Measurements from ENCODE around the gene PIEZO1. TPM values are rescaled to one million over a fixed set of nuclear protein-coding genes. Genes with fewer than 3 reads are reported as not detected.

PIEZO1 gene
- total RNA-seq, 6 experiments from 2014 or later, result 238 to 293 (median 264) TPM

DNA sequence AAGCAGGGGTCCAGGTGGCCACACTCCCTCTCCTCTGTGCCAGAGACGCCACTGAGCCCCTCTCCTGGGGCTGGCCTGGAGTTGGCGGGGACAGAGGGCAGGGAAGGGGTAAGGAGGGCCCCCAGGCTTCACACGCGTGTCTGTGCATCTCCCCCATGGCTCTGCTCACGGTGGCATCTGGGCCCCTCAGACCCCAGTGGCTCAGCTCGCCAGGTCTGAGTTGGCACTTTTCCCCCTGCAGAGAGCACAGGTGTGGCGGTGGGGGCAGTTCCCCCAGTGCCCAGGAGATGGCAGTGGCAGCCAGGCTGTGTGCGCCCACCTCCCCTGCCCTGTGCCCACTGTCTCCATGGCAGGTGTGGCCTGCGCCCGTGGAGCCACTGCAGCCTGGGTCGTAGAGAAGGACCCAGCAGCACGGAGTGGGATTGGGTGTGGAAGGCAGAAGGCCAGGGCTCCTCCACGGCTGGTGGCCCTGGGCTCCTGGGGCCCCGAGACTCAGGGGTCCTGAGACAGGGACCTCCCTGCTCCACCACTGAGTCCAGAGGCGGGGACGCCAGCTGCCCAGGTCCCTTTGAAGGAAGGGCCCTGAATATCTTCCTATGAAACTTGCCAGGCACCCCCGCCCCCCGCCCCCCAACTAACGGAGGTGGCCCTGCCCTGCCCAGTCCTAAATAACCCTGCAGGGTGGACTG lies 31.0 kb upstream of the PIEZO1 start:
- Mint-ChIP-seq H3K27ac (no peak overlapping the region), H3K4me1 (ENCODE audit: low read depth) (0 out of 2 replicates have a peak, but pooled peaks cover under 1% of the 10 kb centered on the region), H3K36me3 (ENCODE audit: low read depth) (no peaks in the 10 kb centered on the region), H3K4me3 (no peak overlapping the region), H3K9me3 (no peaks in the 10 kb centered on the region), H3K27me3 (ENCODE audit: insufficient read depth) (peaks cover 4% of the 10 kb centered on the region)
- DNase-seq, result no peak
- TF ChIP-seq, protein P1, sequence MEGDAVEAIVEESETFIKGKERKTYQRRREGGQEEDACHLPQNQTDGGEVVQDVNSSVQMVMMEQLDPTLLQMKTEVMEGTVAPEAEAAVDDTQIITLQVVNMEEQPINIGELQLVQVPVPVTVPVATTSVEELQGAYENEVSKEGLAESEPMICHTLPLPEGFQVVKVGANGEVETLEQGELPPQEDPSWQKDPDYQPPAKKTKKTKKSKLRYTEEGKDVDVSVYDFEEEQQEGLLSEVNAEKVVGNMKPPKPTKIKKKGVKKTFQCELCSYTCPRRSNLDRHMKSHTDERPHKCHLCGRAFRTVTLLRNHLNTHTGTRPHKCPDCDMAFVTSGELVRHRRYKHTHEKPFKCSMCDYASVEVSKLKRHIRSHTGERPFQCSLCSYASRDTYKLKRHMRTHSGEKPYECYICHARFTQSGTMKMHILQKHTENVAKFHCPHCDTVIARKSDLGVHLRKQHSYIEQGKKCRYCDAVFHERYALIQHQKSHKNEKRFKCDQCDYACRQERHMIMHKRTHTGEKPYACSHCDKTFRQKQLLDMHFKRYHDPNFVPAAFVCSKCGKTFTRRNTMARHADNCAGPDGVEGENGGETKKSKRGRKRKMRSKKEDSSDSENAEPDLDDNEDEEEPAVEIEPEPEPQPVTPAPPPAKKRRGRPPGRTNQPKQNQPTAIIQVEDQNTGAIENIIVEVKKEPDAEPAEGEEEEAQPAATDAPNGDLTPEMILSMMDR (IDR thresholded peaks at IDR 0.05), result peak; percentile 84

DNA sequence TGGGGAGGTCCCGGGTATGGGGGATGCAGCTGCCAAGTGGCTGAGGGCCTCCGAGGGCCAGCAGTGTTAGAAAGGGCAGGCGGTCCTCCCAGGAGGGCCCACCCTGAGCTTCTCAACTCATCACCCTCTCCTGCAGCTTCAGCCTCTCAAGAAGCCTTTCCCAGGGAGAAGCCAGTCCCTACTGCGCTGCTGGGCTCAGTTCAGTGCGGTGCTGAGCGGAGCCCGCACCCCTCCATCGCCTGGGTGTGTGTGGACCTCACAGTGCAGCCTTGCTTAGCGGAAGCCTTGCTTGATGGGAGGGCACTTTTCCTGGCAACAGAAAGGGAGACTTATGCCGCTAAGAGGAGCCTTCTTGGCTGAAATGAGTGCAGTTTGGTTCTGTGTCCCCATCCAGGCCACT lies 30.2 kb upstream of the PIEZO1 start:
- no peak for DNase-seq
- TF ChIP-seq, protein P1 (IDR thresholded peaks at IDR 0.05), result no peak
- Mint-ChIP-seq H3K36me3 (ENCODE audit: low read depth) (no peaks in the 10 kb centered on the region; the same call in 1 of the 2 replicates), H3K4me3 (no peak overlapping the region), H3K27ac (no peak overlapping the region), H3K27me3 (ENCODE audit: insufficient read depth) (peaks cover 4% of the 10 kb centered on the region), H3K9me3 (no peaks in the 10 kb centered on the region), H3K4me1 (ENCODE audit: low read depth) (peaks cover 6% of the 10 kb centered on the region)

DNA sequence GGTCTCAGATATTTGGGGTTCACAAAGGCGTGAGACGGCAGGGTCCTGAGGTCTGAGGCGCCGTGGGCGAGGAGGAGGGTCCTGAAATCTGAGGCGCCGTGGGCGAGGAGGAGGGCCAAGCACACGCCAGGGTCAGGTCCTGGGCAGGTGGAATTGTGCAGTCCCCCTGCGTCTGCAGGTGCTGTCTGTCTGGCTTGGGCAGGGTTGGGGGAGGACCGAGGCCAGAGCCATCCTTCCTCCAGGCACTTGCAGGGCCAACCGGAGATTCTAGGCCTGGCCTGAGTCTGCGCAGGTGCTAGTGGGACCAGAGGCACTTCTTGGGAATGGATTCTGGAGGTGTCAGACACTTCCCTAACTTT lies 29.1 kb upstream of the PIEZO1 start:
- TF ChIP-seq, protein P1 (IDR thresholded peaks at IDR 0.05), result no peak
- H3K27me3 Mint-ChIP-seq (ENCODE audit: insufficient read depth), result peaks cover 7% of the 10 kb centered on the region
- H3K4me3 Mint-ChIP-seq, result no peak overlapping the region
- no peaks in the 10 kb centered on the region for H3K9me3 Mint-ChIP-seq
- no peak overlapping the region for H3K27ac Mint-ChIP-seq
- H3K36me3 Mint-ChIP-seq (ENCODE audit: low read depth), result no peaks in the 10 kb centered on the region; the same call in 1 of the 2 replicates
- no peak for DNase-seq
- peaks cover 16% of the 10 kb centered on the region for H3K4me1 Mint-ChIP-seq (ENCODE audit: low read depth)

DNA sequence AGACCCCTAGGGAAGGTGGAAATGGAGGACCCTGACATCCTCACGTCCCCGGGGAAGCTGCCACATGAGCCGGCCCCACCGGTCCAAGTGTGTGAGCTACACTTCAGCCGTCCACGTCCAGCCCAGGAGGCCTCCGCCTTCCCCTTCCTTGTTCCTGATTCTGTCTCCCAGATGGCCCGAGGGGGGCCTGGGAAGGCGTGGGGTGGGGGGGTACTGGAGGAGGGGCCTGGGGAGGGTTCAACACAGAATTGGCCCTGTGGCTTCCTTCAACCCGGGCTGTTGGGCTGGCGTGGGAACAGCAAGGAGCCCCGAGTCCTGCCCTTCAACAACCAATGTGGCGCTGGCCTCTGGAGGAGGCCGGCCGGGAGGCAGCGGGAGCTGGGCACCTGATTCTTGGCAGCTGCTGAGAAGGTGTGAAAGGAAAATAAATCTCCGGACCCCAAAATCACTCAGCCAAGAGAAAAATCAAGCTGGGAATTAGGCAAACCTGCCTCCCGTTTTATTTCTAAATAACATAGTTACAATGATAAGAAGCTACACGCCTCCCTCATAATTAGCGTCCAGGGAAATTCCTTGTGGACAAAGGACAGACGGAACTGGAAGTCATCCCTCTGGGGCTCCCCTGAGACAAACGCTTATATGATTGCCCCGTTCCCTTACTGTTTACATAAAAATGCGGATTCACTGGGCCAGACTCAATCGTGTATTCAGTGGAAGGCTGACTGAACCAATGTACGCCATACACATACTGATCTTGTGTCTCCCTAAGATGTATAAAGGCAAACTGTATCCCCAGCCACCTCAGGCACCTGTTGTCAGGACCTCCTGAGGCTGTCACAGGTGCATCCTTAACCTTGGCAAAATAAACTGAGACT lies 28.5 kb upstream of the PIEZO1 start:
- Mint-ChIP-seq H3K4me3 (no peak overlapping the region), H3K9me3 (no peaks in the 10 kb centered on the region), H3K27me3 (ENCODE audit: insufficient read depth) (peaks cover 7% of the 10 kb centered on the region), H3K36me3 (ENCODE audit: low read depth) (no peaks in the 10 kb centered on the region; the same call in 1 of the 2 replicates), H3K27ac (no peak overlapping the region), H3K4me1 (ENCODE audit: low read depth) (peaks cover 20% of the 10 kb centered on the region)
- no peak for DNase-seq
- TF ChIP-seq, protein P1 (IDR thresholded peaks at IDR 0.05), result no peak

DNA sequence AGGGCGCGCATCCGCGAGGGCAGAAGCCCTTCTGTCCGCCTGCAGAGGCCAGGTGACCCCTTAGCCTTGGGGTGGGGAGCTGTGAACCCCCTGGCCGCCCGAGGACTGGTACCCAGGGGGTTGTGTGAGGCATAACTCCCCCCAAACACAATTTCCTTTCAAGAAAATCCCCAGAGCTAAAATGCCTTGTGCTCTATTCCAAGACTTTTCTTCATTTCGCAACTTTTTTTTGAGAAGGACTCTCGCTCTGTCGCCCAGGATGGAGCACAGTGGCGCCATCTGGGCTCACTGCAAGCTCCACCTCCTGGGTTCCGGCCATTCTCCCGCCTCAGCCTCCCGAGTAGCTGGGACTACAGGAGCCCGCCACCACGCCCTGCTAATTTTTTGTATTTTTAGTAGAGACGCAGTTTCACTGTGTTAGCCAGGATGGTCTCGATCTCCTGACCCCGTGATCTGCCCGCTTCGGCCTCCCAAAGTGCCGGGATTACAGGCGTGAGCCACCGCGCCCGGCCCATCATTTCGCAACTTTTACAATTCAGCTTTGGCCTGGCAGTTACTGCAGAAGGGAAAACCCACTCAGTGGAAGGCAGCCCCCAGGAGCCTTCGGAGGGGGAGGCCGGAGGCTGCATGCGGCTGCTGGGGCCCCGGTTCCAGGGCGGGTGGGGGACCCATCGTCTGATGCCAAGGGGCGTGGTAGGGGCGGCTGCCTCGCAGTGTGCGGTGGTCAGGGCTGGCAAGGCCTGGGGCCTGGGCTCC lies 27.7 kb upstream of the PIEZO1 start:
- Mint-ChIP-seq H3K4me3 (peak overlapping the region; percentile 82), H3K36me3 (ENCODE audit: low read depth) (no peaks in the 10 kb centered on the region; the same call in 1 of the 2 replicates), H3K9me3 (no peaks in the 10 kb centered on the region), H3K27ac (peak overlapping the region; percentile 74), H3K27me3 (ENCODE audit: insufficient read depth) (peaks cover 7% of the 10 kb centered on the region), H3K4me1 (ENCODE audit: low read depth) (peaks cover 20% of the 10 kb centered on the region)
- peak; percentile 37 for DNase-seq
- TF ChIP-seq, protein P1 (IDR thresholded peaks at IDR 0.05), result peak; percentile 29; the same call in 1 of the 2 replicates
